ENCODE results near the gene PRKAR2B.

PRKAR2B gene

DNA sequence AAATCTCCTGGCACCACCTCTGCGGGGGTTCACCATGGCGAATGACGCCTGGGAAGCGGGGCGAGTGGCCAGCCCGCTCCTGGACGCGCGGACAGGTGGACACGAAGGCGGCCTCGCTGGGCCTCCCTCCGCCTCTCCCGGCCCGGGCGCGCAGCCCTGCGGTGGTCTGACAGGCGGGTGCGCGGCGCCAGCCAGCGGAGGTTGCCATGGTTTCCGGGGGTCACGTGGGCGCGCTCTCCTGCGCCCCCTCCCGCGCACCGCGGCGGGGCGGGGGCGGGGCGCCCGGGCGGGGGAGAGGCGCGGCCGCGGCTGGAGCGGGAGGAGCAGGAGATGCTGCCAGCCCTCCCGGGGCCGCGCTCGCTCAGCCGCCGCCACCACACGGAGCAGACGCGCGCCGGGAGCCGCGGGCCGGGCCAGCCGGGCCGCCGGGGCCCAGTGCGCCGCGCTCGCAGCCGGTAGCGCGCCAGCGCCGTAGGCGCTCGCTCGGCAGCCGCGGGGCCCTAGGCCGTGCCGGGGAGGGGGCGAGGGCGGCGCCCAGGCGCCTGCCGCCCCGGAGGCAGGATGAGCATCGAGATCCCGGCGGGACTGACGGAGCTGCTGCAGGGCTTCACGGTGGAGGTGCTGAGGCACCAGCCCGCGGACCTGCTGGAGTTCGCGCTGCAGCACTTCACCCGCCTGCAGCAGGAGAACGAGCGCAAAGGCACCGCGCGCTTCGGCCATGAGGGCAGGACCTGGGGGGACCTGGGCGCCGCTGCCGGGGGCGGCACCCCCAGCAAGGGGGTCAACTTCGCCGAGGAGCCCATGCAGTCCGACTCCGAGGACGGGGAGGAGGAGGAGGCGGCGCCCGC lies at the start of gene PRKAR2B:
PRKAR2B (plus strand) TSS at position 359 of the 848 bp plus-strand sequence; CDS start at position 562, 203 bp downstream.
- DNase-seq (ENCODE audit: low read depth in 2 of 2): peak; percentile 43 to 47

DNA sequence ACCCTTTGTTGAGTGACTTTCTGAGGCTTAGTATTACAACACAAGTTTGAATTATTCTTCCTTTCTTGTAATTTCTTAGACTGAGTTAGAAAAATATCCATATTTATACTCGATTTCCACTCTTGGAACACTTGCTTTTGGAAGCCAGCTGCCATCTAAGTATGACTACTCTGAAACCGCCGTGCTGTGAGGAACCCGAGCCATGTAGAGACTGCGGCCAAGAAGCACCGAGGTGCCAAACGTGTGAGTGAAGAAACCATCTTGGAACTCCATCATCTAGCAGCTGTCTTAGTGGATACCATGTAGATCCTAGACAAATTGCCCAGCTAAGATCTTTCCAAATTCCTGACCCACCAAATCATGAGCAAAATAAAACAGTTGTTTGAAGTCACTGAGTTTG lies 49.7 kb upstream of the PRKAR2B start:
- DNase-seq (ENCODE audit: low read depth in 2 of 2): no peak

DNA sequence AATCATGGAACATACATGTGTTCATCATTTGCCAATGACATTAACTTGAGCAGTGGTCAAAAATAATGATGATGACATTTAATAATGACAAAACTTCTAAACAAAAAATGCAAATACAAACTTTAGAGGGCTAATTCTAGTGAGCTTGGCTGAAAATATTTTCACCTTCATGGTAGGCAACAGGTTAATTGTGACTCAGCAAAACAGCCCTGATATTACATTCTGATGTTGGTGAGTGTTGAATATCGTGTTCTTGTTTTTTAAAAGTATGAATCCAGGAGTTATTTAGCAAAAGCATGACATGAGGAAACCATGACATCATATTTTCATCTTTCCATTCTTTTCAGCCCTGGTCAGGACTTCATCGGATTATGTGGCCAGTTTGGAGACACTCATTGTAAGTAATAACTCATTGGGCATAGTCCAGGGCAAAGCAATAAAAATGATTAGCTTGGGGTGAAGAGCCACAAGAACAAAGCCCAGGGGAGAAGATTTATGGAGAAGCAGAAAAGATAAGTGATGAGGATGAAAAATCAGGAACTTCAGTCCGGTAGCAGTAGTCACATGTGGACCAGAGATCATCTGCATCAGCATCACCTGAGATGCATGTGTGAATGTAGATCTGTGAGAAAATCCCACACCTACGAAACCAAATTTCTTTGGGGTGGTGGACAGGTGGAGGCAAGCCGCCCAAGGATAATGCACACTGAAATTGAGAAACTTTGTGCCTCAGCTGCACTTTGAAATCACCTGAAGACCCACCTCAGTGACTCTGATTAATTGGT lies 46.8 kb upstream of the PRKAR2B start:
- DNase-seq (ENCODE audit: low read depth in 2 of 2): no peak

DNA sequence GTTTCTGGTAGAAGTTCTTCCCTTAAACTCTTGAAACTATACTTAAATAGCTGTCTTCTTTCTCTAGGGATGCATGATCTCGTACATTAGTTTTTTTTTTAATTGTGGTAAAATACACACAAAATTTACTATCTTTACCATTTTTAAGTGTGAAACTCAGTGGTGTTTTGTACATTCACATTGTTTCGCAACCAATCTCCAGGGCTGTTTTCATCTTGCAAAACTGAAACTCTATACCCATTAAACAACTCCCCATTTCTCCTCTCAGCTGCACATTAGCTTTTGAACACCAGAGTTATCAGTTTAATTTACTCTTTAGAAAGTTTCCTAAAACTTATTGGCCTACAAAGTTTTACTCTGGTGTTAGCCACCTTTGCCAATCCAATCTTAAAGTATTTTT lies 45.5 kb upstream of the PRKAR2B start:
- no peak for DNase-seq (ENCODE audit: low read depth in 2 of 2)

DNA sequence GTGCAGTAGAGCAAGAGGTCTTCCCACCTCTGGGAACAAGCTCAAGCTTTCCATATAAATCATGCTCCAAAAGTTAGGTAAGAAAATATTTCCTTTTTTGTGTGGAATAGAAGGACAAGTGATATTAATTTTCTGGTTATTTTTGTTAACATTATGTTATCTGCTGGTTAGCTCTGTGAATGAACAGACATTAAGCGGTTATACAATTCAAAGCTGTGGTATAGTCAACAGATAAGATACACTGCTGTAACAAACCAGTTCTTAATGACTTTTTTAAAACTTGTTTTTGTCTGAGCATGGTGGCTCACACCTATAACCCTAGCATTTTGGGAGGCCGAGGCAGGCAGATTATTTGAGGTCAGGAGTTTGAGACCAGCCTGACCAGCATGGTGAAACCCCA lies 43.0 kb upstream of the PRKAR2B start:
- DNase-seq (ENCODE audit: low read depth in 2 of 2): no peak

DNA sequence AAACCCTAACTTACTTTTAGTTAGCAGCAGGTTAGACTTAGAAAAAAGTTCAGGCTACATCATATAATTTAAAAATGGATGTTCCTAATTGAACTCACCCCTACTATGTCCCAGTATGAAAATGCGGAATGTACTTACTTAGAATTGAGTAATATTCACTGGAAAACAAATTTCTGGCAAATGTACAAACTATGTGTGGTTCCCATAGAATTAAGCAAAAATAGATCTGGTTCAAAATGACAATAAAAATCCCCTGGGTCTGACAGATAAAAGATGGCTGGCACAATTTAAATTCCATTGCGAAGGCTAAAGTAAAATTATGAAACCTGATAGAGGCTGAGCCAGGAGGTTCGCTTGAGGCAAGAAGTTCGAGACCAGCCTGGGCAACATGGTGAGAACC lies 42.4 kb upstream of the PRKAR2B start:
- DNase-seq (ENCODE audit: low read depth in 2 of 2): no peak

DNA sequence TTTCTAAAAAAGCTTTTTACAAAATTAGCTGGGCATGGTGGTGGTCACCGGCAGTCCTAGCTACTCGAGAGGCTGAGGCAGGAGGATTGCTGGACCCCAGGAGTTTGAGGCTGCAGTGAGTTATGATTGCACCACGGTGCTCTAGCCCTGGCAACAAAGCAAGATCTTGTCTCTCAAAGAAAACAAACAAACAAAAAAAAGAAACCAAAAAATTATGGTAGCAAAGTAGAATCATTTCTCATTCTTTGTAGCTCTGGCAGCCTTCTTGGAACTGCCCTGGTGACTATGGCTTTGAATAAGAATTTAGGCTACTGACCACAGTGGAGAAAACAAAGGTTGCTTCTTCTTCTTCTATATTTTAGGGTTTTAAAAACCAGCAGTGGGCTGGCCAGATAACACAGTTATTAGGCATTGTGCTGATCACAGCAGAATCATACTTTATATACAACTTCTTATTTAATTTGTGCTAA lies 41.9 kb upstream of the PRKAR2B start:
- no peak for DNase-seq (ENCODE audit: low read depth in 2 of 2)

DNA sequence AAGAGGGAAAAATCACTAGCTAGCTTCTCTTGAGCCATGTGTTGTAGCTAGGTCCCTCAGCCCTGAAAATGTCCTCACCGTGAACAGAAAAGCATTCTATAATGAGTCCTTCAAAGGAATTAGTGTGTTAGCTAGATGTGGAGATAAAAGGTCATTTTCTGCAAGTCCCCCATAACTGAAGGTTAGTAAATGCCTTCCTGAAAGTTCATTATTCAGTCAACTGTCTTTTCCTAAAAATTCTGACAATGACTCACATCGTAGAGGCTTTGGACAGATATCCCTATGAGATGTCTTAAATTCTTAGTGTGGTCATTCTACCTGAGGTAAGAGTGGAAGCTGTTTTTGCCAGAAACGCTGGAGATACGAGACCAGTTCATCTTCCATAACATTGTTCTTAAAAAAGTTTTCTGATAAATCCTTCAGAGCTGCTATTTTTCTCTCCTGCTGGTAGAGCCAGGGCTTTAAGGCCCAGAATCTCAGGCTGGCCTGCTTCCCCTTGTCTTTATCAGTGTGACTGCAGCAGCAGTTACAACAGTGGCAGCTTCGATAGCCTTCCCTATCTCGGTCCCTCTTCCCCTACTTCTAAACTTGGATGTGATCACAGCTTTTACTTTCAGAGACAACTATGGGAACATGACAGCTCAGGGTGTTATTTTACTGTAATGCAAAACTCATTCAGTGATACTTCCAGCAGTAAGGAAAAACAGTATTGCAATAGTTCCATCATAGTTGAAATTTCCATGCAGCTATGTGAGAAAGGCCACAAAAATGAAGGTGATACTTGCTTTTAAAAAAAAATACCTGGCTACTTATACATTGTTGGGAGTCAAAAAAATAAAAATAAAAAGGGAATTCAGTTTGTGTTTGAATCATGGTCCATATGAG lies 37.3 kb upstream of the PRKAR2B start:
- no peak for DNase-seq (ENCODE audit: low read depth in 2 of 2)

DNA sequence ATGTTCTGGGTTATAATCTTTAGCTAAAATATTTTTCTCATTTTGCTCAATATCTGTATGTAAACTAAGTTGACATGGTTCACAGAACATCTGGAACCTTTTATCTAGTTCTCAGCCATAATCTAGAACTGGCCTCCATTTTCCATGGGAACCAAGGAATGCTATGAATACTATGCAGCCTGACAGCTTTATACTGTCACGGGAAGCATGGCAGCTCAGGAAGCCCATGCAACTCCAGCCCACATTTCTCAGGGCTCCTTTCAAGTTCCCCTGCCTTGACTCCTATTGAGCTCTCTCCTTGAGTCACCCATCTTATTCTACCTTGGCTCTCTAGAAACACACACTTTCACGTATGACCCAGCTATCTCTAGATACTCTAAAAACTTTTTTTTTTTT lies 36.6 kb upstream of the PRKAR2B start:
- no peak for DNase-seq (ENCODE audit: low read depth in 2 of 2)

DNA sequence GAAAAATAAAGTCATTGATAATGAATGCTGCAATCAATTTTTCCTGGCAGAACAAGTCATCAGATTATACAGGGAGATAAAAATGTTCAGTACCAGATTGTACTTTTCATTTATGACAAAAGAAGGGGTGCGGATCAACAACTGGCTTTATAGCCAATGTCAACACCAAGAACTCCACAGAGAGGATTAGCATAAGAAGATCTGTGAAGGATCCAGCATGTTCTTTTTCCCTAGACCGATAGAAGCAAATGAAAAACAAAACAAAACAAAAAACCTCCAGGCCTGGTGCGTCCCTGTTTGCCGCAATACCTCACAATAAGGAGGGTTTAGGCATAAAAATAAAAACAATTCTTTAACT lies 34.7 kb upstream of the PRKAR2B start:
- DNase-seq (ENCODE audit: low read depth in 2 of 2): no peak

DNA sequence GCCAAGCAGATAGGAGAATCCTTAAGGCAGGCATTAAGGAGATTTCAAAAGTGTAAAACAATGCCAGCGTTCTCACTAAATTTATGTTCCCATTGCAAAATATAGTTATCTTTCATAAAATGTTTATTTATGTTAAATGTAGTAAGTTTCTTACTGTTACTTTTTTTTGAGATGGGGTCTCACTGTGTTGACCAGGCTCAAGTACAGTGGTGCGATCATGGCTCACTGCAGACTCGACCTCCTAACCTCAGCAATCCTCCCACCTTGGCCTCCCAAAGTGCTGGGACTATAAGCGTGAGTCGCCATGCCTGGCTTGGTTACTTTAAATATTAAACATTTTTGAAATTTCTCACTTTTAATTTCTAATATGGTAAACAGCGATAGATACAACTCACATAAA lies 31.8 kb upstream of the PRKAR2B start:
- no peak for DNase-seq (ENCODE audit: low read depth in 2 of 2)

DNA sequence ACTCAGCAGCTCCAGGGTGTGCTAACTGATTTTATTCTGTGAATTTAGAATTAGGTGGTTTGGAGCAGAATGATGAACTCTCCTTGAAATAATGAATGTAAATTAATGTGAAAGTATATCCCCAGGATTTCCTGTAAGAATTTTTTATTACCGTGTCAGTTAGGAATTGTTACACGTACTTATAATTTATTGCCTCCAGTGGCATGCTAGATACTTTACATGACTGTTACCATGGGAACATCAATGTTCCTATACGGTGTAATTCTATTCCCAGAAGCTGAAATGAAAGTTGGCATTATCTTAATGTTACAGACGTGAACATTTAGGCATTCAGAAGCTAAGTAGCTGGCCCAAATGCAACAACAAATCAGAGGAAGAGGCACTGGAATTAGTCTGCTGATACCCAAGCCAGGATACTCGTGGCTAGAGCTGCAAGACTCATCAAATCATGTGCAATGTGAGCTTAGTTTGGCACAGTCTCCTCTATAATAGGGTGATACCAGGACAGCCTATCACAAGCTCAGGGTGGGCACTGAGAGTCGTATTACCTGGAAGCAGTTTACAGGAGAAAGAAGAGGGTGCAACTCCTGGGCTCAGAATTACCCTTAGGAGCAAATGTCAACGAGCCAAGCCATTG lies 30.0 kb upstream of the PRKAR2B start:
- no peak for DNase-seq (ENCODE audit: low read depth in 2 of 2)

DNA sequence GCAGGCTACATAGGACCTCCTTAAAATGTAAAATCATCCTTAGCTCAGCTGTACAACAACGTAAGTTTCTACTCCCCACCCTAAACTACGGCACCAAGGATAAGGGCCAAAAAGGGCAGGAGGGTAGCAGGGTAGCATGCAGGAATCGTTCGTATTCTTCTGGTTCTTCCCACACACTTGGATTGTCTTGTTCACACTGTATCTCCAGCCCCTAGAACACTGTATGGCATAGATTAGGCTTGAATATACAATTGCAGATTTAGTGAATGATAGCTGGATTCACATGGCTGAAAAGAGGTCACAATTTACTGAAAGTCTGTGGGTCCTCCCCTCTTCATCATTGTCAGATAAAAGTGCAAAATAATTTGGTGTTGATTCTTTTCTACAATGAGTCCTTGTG lies 28.2 kb upstream of the PRKAR2B start:
- DNase-seq (ENCODE audit: low read depth in 2 of 2): no peak

DNA sequence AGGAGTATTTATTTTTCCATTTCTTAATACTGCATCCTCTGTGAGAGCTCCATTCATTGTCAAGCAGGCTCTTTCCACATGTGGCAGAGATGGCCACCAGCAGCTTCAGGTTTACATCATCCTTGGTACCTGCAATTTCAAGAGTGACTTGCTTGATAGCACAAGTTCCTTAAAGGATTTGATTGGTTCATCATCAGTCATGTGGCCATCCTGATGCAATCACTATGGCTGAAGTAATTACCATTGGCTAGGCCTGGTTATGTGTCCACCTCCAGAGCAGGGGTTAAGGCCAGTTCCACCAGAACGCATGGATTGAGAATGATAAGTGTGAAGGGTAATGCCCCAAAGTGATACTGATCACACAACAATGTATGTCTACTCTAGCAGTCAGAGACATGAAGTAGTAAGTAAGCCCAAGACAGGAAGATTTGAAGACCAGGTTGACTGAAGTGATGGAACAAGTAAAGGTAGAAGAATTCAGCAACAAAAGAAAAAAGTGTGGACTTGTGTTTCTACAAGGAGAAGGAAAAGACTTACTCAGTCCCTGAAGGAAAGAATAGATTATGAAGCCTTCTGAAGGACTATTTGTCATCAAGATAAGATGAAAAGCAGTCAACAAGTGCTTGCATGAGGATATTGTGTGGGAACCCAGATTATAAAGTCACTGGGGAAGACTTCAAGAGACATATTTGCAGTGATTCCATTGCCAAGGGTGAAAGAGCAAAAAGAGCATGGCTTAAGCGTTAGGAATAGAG lies 26.4 kb upstream of the PRKAR2B start:
- DNase-seq (ENCODE audit: low read depth in 2 of 2): no peak

DNA sequence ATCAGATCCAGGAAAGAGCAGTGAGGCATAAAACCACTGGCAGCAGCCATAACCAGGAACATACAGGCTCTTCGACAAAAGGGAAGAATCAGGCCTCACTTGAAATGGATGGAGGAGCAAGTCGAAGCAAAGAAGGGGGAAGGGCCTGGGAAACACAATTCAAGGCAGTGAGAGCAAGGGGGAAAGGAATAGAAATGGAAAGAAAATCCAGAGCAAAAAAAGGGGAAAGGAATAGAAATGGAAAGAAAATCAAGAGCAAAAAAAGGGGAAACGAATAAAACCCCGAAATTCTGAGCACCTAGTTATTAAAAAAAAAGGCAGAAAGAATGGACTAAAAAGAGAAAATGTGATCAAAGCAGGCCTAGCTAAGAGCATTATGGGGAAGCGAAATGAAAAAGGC lies 24.1 kb upstream of the PRKAR2B start:
- DNase-seq (ENCODE audit: low read depth in 2 of 2): no peak

DNA sequence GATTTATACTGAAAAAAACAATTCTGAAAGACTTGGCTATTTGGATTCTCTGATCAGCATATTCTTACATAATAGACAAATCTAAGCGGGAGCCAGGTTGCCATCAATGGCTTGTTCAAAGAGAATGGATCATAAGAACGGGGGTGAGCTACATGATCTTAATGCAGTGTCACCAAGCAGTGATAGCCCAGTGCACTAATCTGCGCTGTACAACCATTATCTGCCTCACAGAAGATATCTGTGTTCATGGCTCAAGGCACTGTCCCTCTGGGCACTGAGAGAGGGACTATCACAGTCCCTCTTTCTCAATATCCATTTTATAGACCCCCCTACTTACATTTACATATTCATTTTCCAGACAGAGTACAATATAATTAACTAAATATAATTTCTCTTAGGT lies 22.9 kb upstream of the PRKAR2B start:
- DNase-seq (ENCODE audit: low read depth in 2 of 2): no peak

DNA sequence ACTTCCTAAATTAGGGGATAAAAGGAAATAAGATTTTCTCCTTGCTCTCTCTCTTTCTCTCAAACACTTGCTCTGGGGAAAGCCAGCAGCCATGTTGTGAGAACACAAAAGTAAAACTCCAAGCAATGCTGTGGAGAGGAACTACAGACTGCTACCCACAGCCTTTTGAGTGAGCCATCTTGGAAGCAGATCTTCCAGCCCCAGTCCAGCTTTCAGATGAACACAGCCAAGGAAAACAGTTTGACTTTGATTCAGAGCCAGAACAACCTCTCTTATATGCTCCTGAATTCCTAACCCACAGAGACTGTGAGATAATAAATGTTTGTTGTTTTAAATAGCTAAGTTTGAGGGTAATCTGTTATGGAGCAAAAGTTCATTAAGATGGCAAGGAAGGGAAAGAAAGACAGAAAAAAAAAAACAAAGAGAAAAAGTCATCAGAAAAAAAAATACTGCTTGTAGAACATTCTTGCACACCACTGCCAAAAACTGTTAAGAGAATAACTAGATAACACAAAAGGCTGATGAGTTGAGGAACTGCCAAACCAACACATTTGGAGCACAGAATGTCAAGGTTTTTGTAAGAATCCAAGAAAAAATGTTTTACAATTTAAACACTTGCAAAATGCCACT lies 20.9 kb upstream of the PRKAR2B start:
- no peak for DNase-seq (ENCODE audit: low read depth in 2 of 2)

DNA sequence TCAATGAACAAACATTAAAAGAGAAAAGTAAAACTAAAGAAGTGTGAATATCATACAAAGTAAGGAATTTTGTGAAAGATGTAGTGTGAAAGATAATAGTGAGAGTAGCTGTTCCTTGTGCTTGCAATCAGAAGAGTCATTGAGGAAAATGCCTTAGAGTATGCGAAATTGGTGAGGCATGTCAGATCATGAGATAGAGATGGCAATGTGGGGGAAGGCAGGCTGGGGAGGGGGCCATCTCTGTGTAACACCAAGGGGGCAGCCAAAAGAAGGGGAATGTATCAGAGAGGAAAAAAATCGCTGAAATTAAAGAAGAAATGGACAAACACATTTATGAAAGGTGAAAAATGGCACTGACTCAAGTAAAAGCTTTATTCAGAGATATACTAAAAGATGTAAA lies 19.6 kb upstream of the PRKAR2B start:
- no peak for DNase-seq (ENCODE audit: low read depth in 2 of 2)

DNA sequence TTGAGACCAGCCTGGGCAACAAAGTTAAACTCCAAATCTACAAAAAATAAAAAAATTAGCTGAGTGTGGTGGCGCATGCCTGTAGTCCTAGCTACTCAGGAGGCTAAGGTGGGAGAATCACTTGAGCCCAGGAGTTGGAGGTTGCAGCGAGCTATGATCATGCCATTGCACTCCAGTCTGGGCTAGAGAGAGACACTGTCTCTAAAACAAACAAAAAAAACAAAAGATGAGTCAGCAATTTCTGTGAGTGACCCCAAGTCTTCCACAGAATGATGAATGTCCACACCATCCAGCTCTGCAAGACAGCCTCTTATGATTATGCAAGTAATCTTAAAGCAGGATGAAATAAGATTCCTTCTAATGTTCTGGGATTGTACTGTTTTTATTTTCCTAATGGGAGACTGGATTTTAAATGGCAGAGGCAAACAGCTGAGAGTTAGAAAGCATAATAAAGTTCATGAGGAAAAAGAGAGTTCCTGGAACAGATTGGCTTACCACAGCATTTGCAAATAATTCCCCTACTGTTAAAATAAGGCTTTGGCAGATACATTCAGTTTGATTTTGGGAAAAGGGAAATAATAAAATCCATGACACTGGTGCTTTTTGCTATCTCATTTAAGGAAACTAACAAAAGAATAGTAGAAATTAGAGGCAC lies 18.9 kb upstream of the PRKAR2B start:
- DNase-seq (ENCODE audit: low read depth in 2 of 2): no peak

DNA sequence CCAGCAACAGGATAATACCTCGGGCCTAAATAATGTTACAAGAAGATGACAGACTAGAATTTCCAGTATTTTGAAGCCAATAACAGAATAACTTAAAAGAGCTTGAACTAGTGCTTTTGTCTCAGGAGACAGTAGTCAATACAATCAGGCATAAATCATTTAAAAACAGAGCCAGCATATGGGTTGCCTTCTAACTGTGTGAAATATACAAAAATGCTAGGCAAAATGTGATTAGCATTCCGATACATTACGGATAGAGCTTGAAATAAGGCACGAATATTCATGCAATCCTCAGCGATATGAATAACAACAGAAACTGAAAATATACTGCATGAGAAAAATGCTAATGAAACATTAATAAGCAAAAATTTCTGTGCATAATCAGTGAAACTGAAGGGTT lies 18.3 kb upstream of the PRKAR2B start:
- no peak for DNase-seq (ENCODE audit: low read depth in 2 of 2)
